Lower leg skin (tissue), 4 donors: ENCODE results near the gene LRRC3C. TPM values are rescaled to one million over a fixed set of nuclear protein-coding genes. Genes with fewer than 3 reads are reported as not detected.

Source experiments
- DNase-seq, 2 donors: peaks; one replicate each; pipeline ENCODE4 v3.0.0-alpha.2; 2019; ENCODE audit warnings: low spot score in 2 of 2
- H3K4me3 ChIP-seq: fragments of 200-600 bp; sonication (generic); 2 replicates; pipeline ENCODE4 v1.5.1; 2017; ENCODE audit warnings: mild to moderate bottlenecking, low read depth; ENCODE audit not compliant: poor library complexity, severe bottlenecking
- POLR2A ChIP-seq, 2 donors: fragments of 450-650 bp; IDR thresholded peaks; one replicate each; pipeline ENCODE4 v1.6.1; 2016 to 2017; ENCODE audit warnings: antibody characterized with exemption in 2 of 2, mild to moderate bottlenecking in 1 of 2, moderate library complexity in 1 of 2
- WGBS, 2 donors: methylation state at CpG; one replicate each; pipeline ENCODE4 v1.1.5; 2018; 5-methylcytosine and 5-hydroxymethylcytosine counted together
- intact Hi-C: fragments of 100-400 bp; cut with DNase I; formaldehyde crosslinking; loops from one replicate; pipeline ENCODE4 v1.15.0; 2023; ENCODE audit warnings: low total_unique reads
- total RNA-seq, 4 donors: library from RNA; depleted of rRNA; stranded (reverse); fragments of >200 nt; gene quantifications; one replicate each; pipeline ENCODE4 v1.1.0, GENCODE V29; 2016
- TF ChIP-seq, protein P1 (sequence below), 3 donors: fragments of 450-650 bp; IDR thresholded peaks; one replicate each; pipeline ENCODE4 v1.5.1; 2016; ENCODE audit warnings: antibody characterized with exemption in 3 of 3, mild to moderate bottlenecking in 3 of 3, moderate library complexity in 2 of 3

The LRRC3C gene
- total RNA-seq, 4 donors from 2014 or later: 0.52 TPM; not detected in 3

DNA sequence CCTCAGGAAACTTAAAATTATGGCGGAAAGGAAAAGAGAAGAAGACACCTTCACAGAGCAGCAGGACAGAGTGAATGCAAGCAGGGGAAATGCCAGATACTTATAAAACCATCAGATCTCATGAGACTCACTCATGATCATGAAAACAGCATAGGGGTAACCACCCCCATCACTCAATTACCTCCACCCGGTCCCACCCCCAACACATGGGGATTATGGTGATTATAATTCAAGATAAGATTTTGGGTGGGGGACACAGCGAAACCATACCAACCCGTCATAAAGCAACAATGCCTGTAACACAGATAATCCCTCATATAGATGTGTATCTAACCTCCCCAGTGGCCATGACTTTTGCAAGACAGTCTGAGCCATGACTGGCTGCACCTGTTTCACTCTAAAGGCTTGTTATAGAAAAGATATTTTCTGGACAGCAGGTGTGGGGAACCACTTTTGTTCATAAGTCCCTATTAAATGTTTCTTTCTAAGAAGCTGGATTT, 28.2 kb downstream of the LRRC3C start:
- WGBS, 2 donors: 69 to 71% methylated on average over 4 of the region's 4 CpGs
- intact Hi-C loops: no loop called here
- DNase-seq: no peak
- H3K4me3 ChIP-seq: no peak overlapping the region
- TF ChIP-seq, protein P1, sequence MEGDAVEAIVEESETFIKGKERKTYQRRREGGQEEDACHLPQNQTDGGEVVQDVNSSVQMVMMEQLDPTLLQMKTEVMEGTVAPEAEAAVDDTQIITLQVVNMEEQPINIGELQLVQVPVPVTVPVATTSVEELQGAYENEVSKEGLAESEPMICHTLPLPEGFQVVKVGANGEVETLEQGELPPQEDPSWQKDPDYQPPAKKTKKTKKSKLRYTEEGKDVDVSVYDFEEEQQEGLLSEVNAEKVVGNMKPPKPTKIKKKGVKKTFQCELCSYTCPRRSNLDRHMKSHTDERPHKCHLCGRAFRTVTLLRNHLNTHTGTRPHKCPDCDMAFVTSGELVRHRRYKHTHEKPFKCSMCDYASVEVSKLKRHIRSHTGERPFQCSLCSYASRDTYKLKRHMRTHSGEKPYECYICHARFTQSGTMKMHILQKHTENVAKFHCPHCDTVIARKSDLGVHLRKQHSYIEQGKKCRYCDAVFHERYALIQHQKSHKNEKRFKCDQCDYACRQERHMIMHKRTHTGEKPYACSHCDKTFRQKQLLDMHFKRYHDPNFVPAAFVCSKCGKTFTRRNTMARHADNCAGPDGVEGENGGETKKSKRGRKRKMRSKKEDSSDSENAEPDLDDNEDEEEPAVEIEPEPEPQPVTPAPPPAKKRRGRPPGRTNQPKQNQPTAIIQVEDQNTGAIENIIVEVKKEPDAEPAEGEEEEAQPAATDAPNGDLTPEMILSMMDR (IDR thresholded peaks at IDR 0.05): no peak
- no peak for TF ChIP-seq POLR2A (IDR thresholded peaks at IDR 0.05)

DNA sequence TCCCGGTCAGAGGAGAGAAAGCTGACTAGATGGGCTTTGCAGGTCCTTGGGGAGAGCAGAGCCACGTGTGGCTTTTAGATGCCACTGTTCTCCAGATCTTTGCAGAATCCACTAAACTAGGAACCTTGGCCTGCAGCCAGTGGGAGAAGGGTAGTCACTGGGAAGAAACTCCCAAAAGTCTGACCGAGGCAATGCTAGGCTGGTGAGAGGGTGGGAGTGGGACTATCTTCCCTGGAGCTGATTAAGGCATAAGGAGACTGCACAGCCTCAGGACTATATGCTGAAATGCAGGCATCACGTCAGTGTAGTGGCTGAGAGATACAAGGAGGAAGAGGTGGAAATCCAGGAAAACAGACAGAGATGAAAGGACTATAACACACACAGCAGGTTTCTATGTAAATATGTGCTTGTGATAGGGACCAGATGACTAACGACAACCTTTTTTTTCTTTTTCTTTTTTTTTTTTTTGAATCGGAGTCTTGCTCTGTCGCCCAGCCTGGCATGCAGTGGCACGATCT, 33.1 kb downstream of the LRRC3C start:
- H3K4me3 ChIP-seq: no peak overlapping the region
- intact Hi-C loops: no loop called here
- no peak for DNase-seq
- WGBS, 2 donors: 62 to 63% methylated on average over 7 to 8 of the region's 8 CpGs
- no peak for TF ChIP-seq POLR2A (IDR thresholded peaks at IDR 0.05)

DNA sequence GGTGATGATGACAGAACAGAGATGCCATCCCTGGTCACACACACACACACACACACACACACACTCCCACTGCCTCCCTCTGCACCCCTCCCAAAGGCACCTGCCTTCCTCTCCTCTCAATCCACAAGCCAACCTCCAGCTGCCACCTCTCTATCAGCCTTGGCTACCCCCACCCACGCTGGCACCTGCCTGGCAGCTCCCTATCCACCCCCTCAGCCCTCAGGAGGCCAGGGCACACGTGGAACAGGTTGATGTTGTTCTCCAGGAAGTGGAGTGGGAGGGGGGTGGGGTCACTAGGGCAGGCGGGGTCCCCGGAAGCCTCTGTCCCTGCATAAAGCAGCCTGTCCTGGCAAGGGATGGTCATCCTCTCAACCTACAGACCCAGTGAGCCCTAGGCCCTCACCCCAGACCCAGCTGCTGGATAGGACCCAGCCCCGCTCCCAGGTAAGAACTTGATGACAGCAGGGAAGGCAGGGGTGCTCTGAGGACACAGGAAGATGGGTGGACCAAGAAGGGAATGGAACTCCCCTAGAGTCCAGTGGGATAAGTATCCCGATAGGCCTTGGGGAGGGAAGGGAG, 35.2 kb downstream of the LRRC3C start, which contains the start of gene GSDMA:
TSS of gene GSDMA (plus strand) at position 363 of the 579 bp plus-strand sequence. CDS start 2,684 bp downstream, outside the sequence.
- no peak within 1 kb of the TSS for H3K4me3 ChIP-seq
- intact Hi-C loops: no loop called here
- no peak for TF ChIP-seq POLR2A (IDR thresholded peaks at IDR 0.05)
- TF ChIP-seq, protein P1 (IDR thresholded peaks at IDR 0.05): no peak
- 43 to 70% methylated on average over 5 to 6 of the region's 6 CpGs for WGBS, 2 donors
- no peak for DNase-seq

DNA sequence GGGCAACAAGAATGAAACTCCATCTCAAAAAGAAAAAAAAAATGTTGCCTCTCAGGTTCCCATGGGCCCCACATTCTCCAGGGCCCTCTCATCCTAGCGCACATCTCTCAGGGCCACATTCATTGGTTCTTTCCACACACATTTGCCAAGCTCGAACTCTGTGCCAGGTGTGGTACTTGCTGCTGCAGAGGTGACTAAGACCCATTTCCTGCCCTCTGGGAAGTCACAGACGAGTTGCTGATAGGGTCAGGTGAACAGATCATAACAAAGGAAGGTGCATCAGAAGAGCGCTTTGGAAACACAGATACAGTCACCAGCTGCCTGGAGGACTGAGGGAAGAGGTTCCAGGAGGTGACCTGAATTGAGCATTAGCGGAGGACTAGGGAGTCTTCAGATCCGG, 36.3 kb downstream of the LRRC3C start:
- no peak overlapping the region for H3K4me3 ChIP-seq
- intact Hi-C loops: no loop called here
- no peak for TF ChIP-seq POLR2A (IDR thresholded peaks at IDR 0.05)
- TF ChIP-seq, protein P1 (IDR thresholded peaks at IDR 0.05): no peak
- 51 to 65% methylated on average over 6 of the region's 6 CpGs for WGBS, 2 donors
- DNase-seq: no peak

DNA sequence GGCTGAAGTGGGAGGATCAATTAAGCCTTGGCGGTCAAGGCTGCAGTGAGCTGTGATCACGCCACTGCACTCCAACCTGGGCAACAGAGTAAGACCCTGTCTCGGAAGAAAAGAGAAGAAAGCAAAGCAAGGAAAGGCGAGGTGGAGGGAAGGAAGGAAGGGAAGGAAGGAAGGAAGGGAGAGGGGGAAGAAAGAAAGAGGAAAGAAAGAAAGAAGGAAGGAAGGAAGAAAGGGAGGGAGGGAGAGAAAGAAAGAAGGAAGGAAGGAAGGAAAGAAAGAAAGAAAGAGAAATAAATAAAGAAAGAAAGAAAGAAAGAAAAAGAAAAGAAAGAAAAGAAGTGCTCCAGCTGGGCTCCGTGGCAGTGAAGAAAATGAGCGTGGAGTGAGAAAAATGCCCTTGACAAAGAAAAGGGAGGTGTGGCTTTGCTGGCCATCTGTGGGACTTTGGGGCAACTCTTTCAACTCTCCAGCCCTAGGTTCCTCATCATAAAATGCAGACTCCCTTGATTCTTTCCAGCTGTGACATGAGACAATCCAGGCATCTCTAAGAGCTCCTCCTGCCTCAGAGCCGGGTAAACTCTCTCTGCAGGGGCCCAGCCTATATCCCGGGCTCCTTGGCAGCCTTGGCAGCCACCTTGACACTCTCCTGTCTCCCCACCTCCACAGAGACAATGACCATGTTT, 37.6 kb downstream of the LRRC3C start:
- DNase-seq: no peak
- intact Hi-C loops: no loop called here
- TF ChIP-seq POLR2A (IDR thresholded peaks at IDR 0.05): no peak
- TF ChIP-seq, protein P1 (IDR thresholded peaks at IDR 0.05): no peak
- WGBS, 2 donors: 62 to 71% methylated on average over 8 of the region's 8 CpGs
- no peak overlapping the region for H3K4me3 ChIP-seq

DNA sequence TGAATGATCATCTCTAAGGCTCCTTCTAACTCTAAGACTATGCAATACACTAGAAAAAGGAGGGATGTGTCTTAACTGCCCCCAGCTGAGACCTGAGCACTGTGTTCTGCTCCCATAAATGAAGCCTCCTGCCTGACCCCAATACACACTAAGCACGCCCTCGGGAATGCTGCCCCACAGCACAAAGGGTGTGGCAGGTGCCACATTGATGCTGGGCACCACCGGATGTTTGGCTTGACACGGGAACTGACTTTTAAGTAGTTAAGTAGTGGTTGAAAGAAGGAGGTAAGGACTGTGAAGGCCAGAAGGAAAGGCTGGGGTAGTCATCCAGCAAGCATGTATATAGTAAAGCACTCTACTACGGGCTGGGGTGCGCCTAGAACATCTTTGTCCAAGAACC, 39.2 kb downstream of the LRRC3C start:
- no peak for DNase-seq
- no peak overlapping the region for H3K4me3 ChIP-seq
- intact Hi-C loops: no loop called here
- 77 to 80% methylated on average over 6 of the region's 6 CpGs for WGBS, 2 donors
- no peak for TF ChIP-seq POLR2A (IDR thresholded peaks at IDR 0.05)
- TF ChIP-seq, protein P1 (IDR thresholded peaks at IDR 0.05): no peak
